Stomach smooth muscle (tissue), 2 donors: ENCODE data around the gene TMEFF2.
A peak's percentile ranks its signal among the peaks of the same experiment; 100 is the strongest.

Experiments
- H3K27ac ChIP-seq: one replicate; pipeline ENCODE4 v1.7.0; 2013; ENCODE audit warnings: mild to moderate bottlenecking, low read length, inconsistent platforms
- H3K27me3 ChIP-seq, 2 donors: one replicate each; pipeline ENCODE4 v1.7.0; 2013; ENCODE audit warnings: low read length in 2 of 2; ENCODE audit not compliant: insufficient read depth in 2 of 2, control insufficient read depth in 1 of 2
- H3K36me3 ChIP-seq, 2 donors: one replicate each; pipeline ENCODE4 v1.7.0; 2013; ENCODE audit warnings: low read length in 2 of 2; ENCODE audit not compliant: control insufficient read depth in 2 of 2, insufficient read depth in 2 of 2
- H3K4me1 ChIP-seq: one replicate; pipeline ENCODE4 v1.7.0; 2013; ENCODE audit warnings: low read length; ENCODE audit not compliant: control insufficient read depth, insufficient read depth
- H3K4me3 ChIP-seq, 2 donors: one replicate each; pipeline ENCODE4 v1.7.0; 2013; ENCODE audit warnings: low read length in 2 of 2
- H3K9ac ChIP-seq, 2 donors: one replicate each; pipeline ENCODE4 v1.7.0; 2013; ENCODE audit warnings: low read length in 2 of 2, mild to moderate bottlenecking in 1 of 2
- H3K9me3 ChIP-seq, 2 donors: one replicate each; pipeline ENCODE4 v1.7.0; 2013; ENCODE audit warnings: low read length in 2 of 2; ENCODE audit not compliant: control insufficient read depth in 2 of 2
- donor health status: healthy.
- donor health status: Pancreatic carcinoma.

The TMEFF2 gene

DNA sequence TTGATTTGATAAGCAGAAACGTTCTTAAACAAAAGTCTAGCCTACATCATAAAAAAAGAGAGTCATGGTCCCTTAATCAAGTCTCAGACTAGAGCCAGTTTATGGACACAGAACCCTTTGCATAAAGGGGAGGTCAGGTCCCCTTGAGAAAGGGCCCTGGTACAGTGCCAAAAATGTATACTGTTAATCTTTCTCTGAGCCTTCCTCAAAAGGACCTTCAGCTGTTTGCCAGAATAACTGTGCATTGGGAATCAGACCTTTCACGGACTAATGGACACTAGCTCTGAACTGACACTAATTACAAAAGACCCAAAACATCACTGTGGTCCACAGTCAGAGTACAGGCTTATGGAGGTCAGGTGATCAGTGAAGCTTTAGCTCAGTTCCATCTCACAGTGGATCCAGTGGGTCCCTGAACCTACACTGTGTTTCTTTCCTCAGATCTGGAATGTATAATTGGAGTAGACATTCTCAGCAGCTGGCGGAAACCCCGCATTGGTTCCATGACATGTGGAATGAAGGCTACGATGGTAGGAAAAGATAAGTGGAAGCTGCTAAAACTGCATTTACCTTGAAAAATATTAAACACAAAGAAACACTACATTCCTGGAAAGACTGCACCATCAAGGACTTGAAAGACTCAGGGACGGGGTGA, 151.4 kb downstream of the TMEFF2 start:
- H3K4me1 ChIP-seq: no peaks in the 10 kb centered on the region
- no peaks in the 10 kb centered on the region for H3K27me3 ChIP-seq
- H3K27ac ChIP-seq: no peak overlapping the region
- H3K9me3 ChIP-seq: no peaks in the 10 kb centered on the region
- H3K36me3 ChIP-seq: no peaks in the 10 kb centered on the region
- H3K9ac ChIP-seq: no peak overlapping the region
- no peak overlapping the region for H3K4me3 ChIP-seq

GRCh38 chr2:192042126-192042525, 152.6 kb downstream of the TMEFF2 start:
- Histone ChIP-seq H3K4me3 (no peak overlapping the region), H3K36me3 (no peaks in the 10 kb centered on the region), H3K9ac (no peak overlapping the region), H3K27me3 (no peaks in the 10 kb centered on the region), H3K4me1 (no peaks in the 10 kb centered on the region), H3K27ac (no peak overlapping the region), H3K9me3 (no peaks in the 10 kb centered on the region)

DNA sequence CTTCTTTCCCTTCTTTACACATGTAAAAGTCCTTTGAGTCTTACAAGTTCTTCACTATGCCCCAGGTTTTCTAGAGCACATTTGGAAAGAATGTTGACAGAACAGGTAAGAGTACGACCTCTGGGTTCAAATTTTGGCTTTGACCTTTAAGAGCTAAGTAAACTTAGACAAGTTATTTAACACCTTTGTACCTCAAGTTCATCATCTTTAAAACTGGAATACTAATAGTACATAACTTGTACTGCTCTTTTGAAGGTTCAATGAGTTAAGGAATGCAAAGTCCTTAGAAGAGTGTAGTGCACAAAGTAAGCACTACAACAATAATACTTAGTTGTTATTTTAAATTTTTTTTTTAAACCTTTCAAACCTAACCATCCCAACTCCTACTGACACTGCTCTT, 156.6 kb downstream of the TMEFF2 start:
- H3K36me3 ChIP-seq: no peaks in the 10 kb centered on the region
- no peak overlapping the region for H3K27ac ChIP-seq
- no peaks in the 10 kb centered on the region for H3K4me1 ChIP-seq
- no peak overlapping the region for H3K9ac ChIP-seq
- H3K27me3 ChIP-seq: no peaks in the 10 kb centered on the region
- H3K4me3 ChIP-seq: no peak overlapping the region
- H3K9me3 ChIP-seq: no peaks in the 10 kb centered on the region

DNA sequence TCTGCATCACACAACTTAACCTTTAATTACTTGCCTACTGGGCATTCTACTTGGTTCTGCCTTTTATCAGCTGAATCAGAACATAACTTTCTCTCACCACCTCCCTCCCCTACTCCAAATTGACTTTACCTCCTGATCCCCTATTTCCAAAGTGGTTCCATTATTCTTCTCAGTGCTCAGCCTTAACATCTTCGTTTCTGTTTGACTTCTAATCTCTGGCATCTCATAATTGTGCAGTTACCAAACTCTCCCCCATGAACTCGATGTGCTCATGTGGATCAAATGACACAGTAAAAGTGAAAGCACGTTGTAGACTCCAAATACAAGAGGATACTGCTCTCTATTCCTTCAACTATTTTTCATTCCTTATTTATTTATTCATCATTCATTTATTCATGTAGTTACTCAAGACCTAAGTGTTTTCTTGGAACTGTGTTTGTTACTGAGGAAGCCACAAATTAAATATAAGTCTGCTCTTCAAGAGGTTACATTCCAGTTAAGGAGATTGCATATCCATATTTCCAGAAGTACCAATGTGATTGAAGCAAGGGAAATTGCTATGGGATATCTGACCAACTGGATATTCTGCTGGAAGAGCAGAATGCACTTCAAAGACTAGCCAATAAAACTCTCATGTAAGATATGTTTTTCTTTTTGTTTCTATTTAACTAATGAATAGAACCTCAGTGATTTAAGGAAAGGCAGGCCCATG, 158.8 kb downstream of the TMEFF2 start:
- Histone ChIP-seq H3K9ac (no peak overlapping the region), H3K27me3 (no peaks in the 10 kb centered on the region), H3K4me1 (no peaks in the 10 kb centered on the region), H3K36me3 (no peaks in the 10 kb centered on the region), H3K9me3 (no peaks in the 10 kb centered on the region), H3K27ac (no peak overlapping the region), H3K4me3 (peak overlapping the region in 1 of 2 donors; percentile 35)

DNA sequence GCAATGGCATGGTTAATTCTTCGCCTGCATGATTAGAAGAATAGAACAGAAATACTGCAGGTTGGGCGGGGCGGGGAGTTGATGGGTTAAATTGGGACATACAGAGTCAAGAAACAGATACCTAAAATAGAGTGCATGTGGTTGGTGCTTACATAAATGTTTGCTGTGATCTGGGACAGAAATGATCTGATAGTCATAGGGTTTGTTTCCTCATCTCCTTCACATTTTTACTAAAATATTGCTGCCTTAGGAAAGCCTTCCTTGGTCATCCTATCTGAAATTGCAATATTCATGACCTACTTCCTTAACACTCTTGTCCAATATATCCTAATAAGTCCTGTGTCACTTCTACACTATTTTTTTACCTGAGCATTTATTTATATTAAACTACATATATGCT, 163.9 kb downstream of the TMEFF2 start:
- Histone ChIP-seq H3K27me3 (no peaks in the 10 kb centered on the region), H3K36me3 (no peaks in the 10 kb centered on the region), H3K9me3 (no peaks in the 10 kb centered on the region), H3K9ac (no peak overlapping the region), H3K4me1 (peaks cover 4% of the 10 kb centered on the region), H3K4me3 (no peak overlapping the region), H3K27ac (no peak overlapping the region)

DNA sequence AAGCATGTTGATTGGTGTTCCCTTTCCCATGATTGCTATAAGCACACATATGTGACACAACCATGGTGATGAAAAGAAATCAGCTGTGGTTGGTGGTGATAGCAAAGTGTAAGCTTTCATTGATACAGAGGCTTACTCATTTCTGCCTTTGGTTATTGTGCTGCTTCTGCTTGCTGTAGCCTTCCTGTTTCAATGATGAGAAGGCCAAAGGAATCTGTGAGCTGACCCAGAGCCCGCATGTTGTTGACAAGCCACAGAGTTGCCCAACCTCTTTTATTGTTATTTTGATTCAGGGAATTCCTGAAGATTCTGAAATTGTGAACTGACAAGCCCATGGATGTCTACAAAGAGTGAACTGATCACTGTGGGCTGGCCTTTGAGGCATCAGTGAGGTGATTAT, 164.4 kb downstream of the TMEFF2 start:
- H3K9ac ChIP-seq: no peak overlapping the region
- no peak overlapping the region for H3K27ac ChIP-seq
- H3K4me3 ChIP-seq: no peak overlapping the region
- no peaks in the 10 kb centered on the region for H3K27me3 ChIP-seq
- H3K4me1 ChIP-seq: peaks cover 5% of the 10 kb centered on the region
- no peaks in the 10 kb centered on the region for H3K36me3 ChIP-seq
- H3K9me3 ChIP-seq: no peaks in the 10 kb centered on the region

GRCh38 chr2:192029089-192029488, 165.6 kb downstream of the TMEFF2 start:
- H3K9me3 ChIP-seq: no peaks in the 10 kb centered on the region
- no peaks in the 10 kb centered on the region for H3K27me3 ChIP-seq
- no peak overlapping the region for H3K4me3 ChIP-seq
- H3K36me3 ChIP-seq: no peaks in the 10 kb centered on the region
- H3K9ac ChIP-seq: no peak overlapping the region
- H3K27ac ChIP-seq: no peak overlapping the region
- H3K4me1 ChIP-seq: peaks cover 5% of the 10 kb centered on the region

DNA sequence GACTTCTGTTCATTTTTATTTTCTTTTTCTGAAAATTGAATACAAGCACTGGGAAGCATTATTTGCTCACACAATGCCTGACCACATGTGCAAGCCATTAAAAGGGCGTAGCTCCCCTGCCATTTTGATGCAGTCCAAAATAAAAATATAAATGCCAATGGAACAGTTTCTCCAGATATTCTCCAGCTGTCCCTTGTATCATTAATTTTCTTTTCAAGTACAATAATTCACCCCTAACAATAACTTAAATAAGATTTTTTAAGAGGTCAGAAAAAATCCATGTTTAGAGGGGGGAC, 168.0 kb downstream of the TMEFF2 start:
- no peak overlapping the region for H3K27ac ChIP-seq
- H3K4me3 ChIP-seq: no peak overlapping the region
- H3K9ac ChIP-seq: no peak overlapping the region

DNA sequence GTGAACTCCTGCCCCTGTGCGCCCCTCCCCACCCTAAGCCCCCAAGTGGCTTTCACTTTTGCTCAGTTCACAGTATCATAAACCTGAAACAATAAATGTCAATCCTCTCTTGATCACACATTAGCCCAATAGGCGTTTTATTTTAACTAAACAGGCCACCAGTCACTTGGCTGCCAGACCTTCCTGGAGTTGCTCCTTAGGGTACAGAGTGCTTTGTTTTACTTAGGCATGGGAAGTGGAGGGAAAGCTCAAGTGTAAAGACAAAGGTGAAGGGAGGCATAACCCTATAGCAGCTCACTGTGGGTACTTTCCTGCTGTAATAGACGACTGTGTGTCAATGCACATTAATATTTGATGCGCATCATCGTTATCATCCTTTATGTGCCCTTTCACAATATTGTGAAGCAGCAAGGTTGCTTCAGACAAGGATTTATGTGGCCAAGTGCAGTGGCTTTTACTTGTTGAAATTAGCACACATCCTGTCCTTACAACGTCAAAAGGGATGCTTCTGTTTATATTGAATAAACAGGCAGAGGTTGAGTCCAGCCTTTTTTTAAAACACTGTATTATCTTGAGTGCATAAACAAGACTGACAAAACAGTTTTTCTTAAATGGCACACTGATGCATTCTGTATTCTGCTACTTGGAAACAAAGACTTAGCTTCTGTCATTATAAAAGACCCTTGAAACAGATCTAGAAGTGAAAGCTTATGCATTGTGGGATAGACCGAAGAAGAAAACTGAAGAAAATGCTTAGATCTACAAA, 168.5 kb downstream of the TMEFF2 start:
- Histone ChIP-seq H3K9me3 (no peaks in the 10 kb centered on the region), H3K27me3 (no peaks in the 10 kb centered on the region), H3K9ac (no peak overlapping the region), H3K4me1 (peaks cover 5% of the 10 kb centered on the region), H3K36me3 (no peaks in the 10 kb centered on the region), H3K4me3 (no peak overlapping the region), H3K27ac (no peak overlapping the region)

More for the DNA sequence above, 168.0 kb downstream of the TMEFF2 start:
- H3K36me3 ChIP-seq: no peaks in the 10 kb centered on the region
- H3K4me1 ChIP-seq: peaks cover 5% of the 10 kb centered on the region
- no peaks in the 10 kb centered on the region for H3K9me3 ChIP-seq
- no peaks in the 10 kb centered on the region for H3K27me3 ChIP-seq

DNA sequence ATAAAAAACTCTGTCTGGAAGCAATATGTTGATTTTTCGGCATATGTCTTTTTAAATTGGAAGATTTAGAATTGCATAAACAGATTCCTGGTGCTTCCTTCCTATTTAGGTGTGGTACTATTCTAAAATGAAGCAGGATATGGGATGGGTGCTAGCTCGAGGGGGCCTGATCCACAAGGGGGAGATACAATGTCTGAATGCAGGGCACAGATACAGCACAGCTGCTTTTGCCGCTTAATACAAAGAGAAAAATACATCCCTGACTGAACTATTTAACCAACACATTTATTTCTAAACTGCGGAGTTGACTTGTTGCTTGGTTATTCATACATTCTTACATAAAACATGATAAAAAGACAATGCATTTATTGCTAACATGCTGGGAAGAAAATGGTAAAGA, 169.1 kb downstream of the TMEFF2 start:
- H3K36me3 ChIP-seq: no peaks in the 10 kb centered on the region
- H3K4me1 ChIP-seq: peaks cover 5% of the 10 kb centered on the region
- no peak overlapping the region for H3K4me3 ChIP-seq
- H3K9me3 ChIP-seq: no peaks in the 10 kb centered on the region
- H3K9ac ChIP-seq: no peak overlapping the region
- no peak overlapping the region for H3K27ac ChIP-seq
- no peaks in the 10 kb centered on the region for H3K27me3 ChIP-seq

- H3K27ac ChIP-seq: no peak overlapping the region
- peaks cover 5% of the 10 kb centered on the region for H3K4me1 ChIP-seq
- no peaks in the 10 kb centered on the region for H3K27me3 ChIP-seq
- H3K4me3 ChIP-seq: no peak overlapping the region
- no peak overlapping the region for H3K9ac ChIP-seq
- H3K9me3 ChIP-seq: no peaks in the 10 kb centered on the region
- no peaks in the 10 kb centered on the region for H3K36me3 ChIP-seq
Observed at GRCh38 chr2:192023006-192023405, 171.7 kb downstream of the TMEFF2 start.
